Tongue (tissue), 2 donors: ENCODE data around the gene DIPK2A. TPM values are rescaled to one million over a fixed set of nuclear protein-coding genes. Genes with fewer than 3 reads are reported as not detected.
A peak's percentile ranks its signal among the peaks of the same experiment; 100 is the strongest.

Source experiments
- DNase-seq: peaks from one replicate; pipeline ENCODE4 v3.0.0-alpha.2; 2015
- total RNA-seq: library from RNA; depleted of rRNA; stranded (reverse); fragments of >200 nt; gene quantifications from one replicate; pipeline ENCODE4 v1.2.3, GENCODE V29; 2014

DIPK2A gene
- total RNA-seq, 1 donor from 2014 or later = 48.0 TPM

DNA sequence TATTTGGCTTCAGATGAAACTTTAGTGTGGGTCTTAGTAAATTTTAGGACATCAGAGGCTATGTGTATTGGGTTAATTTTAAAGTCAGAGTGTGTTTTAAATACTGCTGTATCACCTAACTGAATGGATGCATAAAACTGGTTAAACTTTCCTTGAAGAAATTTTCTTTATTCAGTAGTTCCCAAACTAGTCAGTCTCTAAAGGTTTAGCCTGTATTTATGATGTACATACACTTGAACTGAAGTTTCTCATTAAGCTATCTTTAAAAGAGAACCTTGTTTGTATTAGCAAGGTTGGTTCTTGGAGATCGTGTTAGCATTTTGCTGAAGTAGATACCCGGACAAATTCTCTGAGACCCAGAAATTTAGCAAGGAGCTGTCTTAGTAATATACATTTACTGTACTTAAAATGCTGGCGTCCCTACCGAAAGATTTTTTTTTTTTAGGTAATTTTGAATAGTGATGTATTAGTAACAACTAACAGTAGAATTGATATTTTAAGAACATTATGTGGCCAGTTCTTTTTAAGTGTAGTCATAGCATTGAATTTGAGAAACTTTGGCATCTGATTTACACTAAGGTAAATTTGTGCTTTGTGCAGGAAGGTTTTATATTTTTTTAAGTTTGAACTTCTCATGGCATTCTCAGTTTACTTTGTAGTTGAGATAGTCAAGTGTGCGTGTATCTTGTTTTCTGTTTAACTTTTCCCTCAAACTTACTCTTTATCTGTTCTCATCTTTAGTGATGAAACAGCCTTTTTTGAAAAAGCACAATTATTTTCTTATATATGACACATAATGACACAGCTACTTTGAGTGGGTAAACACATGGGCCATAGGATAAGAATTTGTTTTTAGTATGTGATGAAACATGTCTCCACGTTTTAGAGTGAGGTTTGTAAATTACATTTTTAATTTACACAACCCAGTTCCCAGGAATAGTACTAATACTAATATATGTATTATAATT is 2.9 kb downstream of the DIPK2A start:
- peak; percentile 29 for DNase-seq

DNA sequence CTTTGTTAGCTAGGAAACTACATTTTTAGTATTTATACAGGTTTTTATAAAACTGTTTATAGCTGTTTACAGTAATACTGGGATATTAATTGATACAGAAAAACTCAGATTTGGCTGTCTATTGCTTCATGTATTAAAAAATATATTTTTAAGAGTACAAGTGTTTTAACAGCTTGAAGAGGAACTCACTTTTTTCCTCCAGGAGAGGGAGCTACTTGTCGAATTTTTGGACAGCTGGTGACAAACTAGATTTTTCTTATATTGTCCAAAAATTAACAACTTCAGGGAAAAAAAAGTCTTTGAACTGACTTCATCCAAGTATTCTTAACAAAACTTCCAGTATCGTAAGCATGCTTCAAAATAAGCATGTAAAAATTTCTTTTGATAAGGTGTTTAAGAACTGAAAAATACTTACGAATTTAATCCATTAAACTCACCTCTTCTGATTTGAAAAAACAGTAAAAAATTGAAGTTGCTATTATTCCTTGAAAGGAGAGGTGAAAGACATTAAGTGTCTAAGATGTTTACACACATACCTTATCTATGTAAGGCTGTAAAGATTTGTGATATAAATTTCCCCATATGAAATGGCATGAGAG is 4.0 kb downstream of the DIPK2A start:
- DNase-seq = peak; percentile 84

DNA sequence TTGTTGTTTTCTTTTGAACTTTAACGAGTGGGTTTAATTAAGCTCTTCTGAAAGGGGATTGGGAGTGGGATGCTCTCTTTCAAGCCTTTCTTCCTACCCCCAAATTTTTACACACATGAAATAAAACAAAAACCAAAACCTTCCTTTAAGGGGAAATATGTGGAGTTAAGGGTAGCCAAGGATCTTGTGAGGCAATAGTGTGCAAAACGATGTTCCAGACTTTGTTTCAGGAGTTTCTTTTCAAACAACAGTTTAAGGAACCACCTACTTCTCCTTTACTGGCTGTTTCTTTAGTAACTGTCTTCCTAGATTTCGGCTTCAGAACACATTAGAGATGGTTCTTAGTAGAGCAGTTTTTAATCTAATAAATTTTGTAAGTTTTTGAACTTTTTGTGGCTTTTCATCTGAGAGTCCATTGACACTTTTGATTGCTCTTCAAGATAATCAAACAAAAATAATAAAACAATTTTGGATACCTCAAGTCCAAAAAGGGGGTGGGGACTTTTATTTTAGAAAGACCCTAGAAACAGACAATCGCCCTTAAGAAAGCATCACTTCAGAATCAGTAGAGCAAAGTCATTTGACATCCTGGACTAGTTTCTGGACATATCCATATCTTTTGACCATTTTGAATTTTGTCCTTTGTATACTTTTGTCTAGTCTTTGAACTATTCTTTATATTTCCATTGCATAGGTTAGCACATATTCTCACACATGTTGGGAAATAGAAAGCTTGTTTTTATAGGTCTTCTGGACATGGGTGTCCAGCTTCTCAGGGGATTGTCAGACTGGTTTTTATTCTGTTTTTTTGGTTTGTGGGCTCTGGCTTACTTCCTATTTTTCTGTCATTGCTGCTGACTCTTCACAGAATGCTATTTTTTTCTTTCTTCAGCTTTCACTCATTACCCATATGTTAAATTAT is 6.0 kb downstream of the DIPK2A start:
- DNase-seq = no peak

DNA sequence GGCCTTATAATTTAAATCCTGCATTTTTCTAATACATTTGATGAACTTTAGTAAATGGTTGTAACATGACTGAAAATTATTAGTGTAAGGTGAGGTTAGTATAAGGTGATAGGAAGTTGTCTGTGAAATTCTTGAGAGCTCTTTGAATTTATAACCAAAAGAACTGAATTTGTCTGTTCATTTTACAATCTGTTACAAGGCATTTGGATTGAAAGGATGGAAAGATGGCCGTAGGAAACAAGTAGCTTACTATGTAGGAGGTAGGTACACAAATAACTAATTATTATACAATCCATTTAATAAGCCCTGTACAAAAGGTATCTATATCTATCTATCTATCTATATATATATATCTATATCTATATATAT is 6.6 kb downstream of the DIPK2A start:
- DNase-seq = no peak

DNA sequence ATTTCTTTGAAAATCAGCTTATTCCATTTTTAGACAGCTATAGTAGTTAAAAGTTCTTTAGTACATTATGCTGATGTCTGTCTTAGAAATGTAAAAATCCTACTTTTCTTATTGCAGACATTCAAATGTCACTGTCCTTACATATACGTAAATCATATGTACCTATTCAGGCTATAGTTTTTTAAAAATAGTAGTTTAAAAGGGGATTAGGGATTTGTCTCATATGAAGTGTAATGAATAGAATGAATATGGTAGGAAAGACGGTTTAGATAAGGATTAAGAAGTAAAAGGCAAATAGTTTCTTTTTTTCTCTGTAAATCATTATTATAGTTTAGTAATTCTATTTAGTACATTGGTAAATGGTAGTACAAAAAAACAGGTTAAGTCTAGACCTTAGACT is 7.4 kb downstream of the DIPK2A start:
- no peak for DNase-seq

DNA sequence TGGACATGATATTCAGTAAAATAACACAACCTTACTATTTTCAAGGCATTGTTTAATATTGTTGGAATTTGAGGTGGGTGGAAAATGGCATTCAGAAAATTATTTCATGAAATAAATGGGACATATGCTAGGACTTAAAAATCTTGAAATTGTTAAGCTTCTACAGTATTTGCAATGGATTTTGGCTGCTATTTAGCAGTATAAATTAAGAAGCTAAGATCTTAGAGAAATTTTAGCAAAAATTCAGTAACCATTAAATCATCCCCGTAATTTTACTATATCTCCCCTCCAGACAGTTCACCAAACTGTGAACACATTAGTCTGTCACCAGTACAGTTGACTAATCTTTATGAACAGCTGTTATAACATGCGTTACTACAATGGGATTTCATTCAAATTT is 8.2 kb downstream of the DIPK2A start:
- peak; percentile 25 for DNase-seq

DNA sequence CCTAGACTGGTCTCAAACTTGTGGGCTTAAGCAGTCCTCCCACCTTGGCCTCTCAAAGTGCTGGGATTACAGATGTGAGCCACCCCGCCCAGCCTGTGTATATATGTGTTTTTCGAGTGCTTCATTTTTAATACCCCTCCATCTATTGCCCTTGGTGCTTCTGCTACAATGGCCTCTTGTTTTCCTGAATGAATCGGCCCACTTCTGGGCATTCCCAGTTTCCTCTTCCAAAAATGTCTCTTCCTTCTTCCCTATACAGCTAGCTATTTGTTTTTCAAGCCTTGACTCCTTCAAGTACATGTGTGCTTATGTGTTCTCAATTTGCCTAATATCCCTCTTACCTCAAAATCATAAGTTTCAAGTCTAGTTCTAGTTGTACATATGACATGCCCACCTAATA is 16.7 kb downstream of the DIPK2A start:
- DNase-seq = no peak

DNA sequence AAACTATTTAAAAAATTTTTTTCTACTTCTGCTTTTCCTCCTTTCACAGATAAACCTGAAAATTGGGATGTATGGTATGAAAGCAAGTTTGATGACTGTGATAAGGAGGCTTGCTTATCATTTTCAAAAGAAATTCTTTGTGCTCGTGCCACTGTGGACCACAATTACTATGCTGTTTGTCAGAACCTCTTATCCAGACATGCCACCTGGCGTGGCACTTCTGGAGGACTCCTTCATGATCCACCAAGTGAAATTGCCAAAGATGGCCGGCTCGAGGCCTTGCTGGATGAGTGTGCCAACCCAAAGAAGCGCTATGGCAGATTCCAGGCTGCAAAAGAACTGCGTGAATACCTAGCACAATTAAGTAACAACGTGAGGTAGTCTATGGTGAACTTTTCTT is 17.8 kb downstream of the DIPK2A start:
- no peak for DNase-seq

DNA sequence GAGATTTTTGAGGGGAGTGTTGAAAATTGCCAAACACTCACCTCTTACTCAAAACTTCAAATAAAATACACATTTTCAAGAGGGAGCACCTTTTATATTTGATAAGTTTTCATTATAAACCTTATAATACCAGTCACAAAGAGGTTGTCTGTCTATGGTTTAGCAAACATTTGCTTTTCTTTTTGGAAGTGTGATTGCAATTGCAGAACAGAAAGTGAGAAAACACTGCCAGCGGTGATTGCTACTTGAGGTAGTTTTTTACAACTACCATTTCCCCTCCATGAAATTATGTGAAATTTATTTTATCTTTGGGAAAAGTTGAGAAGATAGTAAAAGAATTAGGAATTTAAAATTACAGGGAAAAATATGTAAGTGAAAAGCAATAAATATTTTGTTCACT is 20.1 kb downstream of the DIPK2A start:
- DNase-seq = no peak

DNA sequence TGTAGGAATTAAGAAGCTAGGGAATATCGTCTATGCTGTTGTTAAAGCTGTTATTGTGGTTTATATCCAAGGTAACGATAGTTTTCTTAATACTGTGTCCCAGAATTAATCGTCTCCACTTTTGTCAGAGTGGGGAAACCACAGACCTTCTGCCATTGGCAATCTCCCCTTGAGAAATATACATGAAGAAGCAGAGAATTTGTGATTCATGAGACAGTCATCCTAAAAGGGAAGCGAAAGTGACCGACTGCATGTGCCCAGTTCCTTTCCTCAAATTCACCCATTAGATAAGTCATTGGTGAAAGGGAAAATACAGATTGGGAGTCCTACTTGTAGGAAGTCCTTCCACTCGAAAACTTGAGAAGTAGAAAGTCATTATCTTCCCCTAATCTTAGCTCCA is 26.6 kb downstream of the DIPK2A start:
- no peak for DNase-seq

DNA sequence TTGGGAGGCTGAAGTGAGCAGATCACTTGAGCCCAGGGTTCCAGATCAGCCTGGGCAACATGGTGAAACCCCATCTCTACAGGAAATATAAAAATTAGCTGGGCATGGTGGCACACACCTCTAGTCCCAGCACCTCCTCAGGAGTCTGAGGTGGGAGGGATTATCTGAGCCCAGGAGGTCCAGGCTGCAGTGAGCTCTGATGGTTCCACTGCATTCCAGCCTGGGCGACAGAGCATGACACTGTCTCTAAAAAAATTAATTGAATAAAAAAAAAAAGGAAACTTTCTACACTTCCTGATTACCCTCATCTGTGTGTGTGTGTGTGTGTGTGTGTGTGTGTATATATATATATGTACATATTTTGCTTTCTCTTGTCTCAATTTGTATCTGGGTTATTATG is 31.4 kb downstream of the DIPK2A start:
- DNase-seq = no peak

DNA sequence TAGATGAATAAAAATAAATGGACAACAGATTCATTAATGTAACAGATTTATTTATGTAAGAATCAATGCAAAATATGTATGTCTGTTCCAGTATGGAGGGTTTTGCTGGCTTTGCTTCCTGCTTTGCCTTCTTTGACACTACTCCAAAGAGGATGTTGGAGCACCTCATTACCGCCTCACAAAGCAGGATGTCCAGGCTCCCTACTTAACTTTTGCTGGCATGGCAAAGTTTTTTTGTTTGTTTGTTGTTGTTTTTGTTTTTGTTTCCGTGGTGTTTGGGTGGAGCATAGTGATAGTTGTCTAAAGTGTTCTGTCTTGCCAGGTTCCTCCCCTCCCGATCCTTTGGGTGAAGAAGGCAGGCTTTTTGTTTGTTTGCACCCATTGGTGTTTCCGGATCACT is 38.7 kb downstream of the DIPK2A start:
- DNase-seq = no peak

DNA sequence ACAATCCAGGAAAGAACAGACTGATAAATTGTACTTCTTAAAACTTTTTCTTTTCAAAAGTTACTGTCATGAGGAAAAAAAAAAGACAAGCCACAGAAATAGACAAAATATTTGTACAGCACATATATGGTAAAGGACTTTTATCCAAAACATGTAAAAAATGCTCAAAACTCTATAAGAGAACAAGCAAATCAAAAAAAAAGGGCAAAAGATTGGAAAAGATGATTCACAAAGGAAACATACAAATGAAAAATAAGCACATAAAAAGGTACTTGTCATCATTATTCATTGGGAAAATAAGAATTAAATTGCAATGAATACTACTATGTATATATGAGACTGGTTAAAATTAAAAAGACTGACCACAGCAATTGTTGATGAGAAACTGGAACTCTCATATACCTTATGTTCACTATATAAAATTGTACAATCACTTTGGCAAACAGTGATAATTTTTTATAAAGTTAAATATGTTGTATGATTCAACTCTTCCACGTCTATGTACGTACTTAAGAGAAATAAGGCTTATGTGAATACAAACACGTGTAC is 39.7 kb downstream of the DIPK2A start:
- no peak for DNase-seq

DNA sequence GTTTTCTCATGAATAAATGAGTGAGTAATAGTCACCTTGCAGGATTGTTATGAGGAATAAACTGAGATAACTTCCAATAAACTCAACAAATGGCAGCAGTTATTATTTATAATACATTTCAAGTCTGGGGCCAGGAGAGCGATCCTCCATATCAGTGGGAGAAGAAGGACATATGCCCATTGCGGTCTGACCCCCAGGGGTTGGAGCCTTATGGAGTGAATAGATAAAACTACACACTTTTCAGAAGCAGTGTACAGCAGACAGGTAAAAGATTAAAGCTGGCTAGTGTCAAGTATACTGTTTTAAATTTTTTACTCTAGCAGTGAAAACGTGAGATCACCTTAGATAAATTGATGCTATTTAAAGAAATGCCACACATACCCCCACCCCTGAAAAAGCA is 43.5 kb downstream of the DIPK2A start:
- no peak for DNase-seq

DNA sequence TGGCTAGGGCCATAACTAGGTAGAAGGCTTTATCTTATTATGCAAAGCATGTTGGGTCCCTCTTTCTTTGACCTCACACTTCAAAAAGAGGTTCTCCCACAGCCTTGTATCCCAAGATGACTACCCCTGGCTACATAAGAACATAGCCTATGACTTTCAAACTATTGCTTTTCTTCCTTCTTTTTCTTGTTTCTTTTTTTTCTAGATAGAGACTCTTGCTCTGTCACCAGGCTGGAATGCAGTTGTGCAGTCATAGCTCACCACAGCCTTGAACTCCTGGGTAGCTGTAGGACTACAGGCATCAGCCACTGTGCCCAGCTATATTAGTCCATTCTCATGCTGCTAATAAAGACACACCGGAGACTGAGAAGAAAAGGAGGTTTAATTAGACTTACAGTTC is 47.2 kb downstream of the DIPK2A start:
- no peak for DNase-seq

Other genes with a start within 250 kb of the DIPK2A start
- 28.4 TPM for gene SLC9A9, start 123.4 kb upstream of the DIPK2A start, total RNA-seq